HG03039 (cell line): ENCODE results near the gene FIP1L1.
A peak's percentile ranks its signal among the peaks of the same experiment; 100 is the strongest.
"Not testable (repeated sequence)": the region's sequence is repeated elsewhere in the genome, so short reads cannot be mapped to it uniquely, and the experiment has no call there.

Experiments used
- ATAC-seq: cut with Tn5 transposase; IDR thresholded peaks from one replicate; pipeline ENCODE4 v1.9.1; 2021; ENCODE audit warnings: mild to moderate bottlenecking, moderate library complexity; ENCODE audit not compliant: unreplicated experiment

Gene FIP1L1

GRCh38 chr4:53377319-53378170 lies at the start of gene FIP1L1:
Gene FIP1L1, plus strand, starts transcription at chr4:53377641. Its CDS starts 198 bp downstream, at chr4:53377839.
- ATAC-seq = peak; percentile 86

- not testable (repeated sequence) for ATAC-seq
These were observed 42.5 kb upstream of the FIP1L1 start for GRCh38 chr4:53334916-53335315.

- ATAC-seq = not testable (repeated sequence)
These were observed 37.3 kb upstream of the FIP1L1 start for GRCh38 chr4:53340145-53340544.

GRCh38 chr4:53346392-53346791 lies 31.0 kb upstream of the FIP1L1 start:
- not testable (repeated sequence) for ATAC-seq

- ATAC-seq = no peak
These were observed 30.3 kb upstream of the FIP1L1 start for GRCh38 chr4:53346920-53347852.

GRCh38 chr4:53348046-53348445 lies 29.4 kb upstream of the FIP1L1 start:
- ATAC-seq = no peak

- ATAC-seq = no peak
These were observed 28.4 kb upstream of the FIP1L1 start for GRCh38 chr4:53349091-53349491.

- no peak for ATAC-seq
These were observed 23.3 kb upstream of the FIP1L1 start for GRCh38 chr4:53354012-53354722.

GRCh38 chr4:53355930-53356521 lies 21.4 kb upstream of the FIP1L1 start:
- ATAC-seq = no peak

- no peak for ATAC-seq
These were observed 16.0 kb upstream of the FIP1L1 start for GRCh38 chr4:53361451-53361850.

- no peak for ATAC-seq
These were observed 15.3 kb upstream of the FIP1L1 start for GRCh38 chr4:53362093-53362492.

- ATAC-seq = no peak
These were observed 12.8 kb upstream of the FIP1L1 start for GRCh38 chr4:53364624-53365023.

- peak; percentile 6 for ATAC-seq
These were observed 12.3 kb upstream of the FIP1L1 start for GRCh38 chr4:53365121-53365485.

- ATAC-seq = peak; percentile 96
These were observed 11.7 kb upstream of the FIP1L1 start, which contains the start of gene SCFD2 for GRCh38 chr4:53365486-53366300. Gene SCFD2, minus strand, starts transcription at chr4:53366061.

GRCh38 chr4:53366301-53366716 lies 11.1 kb upstream of the FIP1L1 start:
- ATAC-seq = no peak

- no peak for ATAC-seq
These were observed 9.7 kb upstream of the FIP1L1 start for GRCh38 chr4:53367721-53368120.

GRCh38 chr4:53371049-53371448 lies 6.4 kb upstream of the FIP1L1 start:
- no peak for ATAC-seq

- no peak for ATAC-seq
These were observed 5.5 kb upstream of the FIP1L1 start for GRCh38 chr4:53371843-53372521.

GRCh38 chr4:53374777-53375258 lies 2.6 kb upstream of the FIP1L1 start:
- no peak for ATAC-seq
